Prostate gland (tissue), 2 donors: ENCODE data around the gene MYO18B.

Source experiments
- POLR2A ChIP-seq: fragments of 450-650 bp; IDR thresholded peaks from one replicate; pipeline ENCODE4 v1.6.1; 2016; ENCODE audit warnings: antibody characterized with exemption, mild to moderate bottlenecking
- TF ChIP-seq, protein P1 (sequence below), 4 experiments: fragments of 200-600 bp in 2 of 4; fragments of 450-650 bp in 2 of 4; sonication (generic) in 2 of 4; IDR thresholded peaks; 1 replicate in 3 of 4; 2 replicates in 1 of 4; pipeline ENCODE4 v1.5.1; 2016 to 2019; ENCODE audit warnings: antibody characterized with exemption in 4 of 4, mild to moderate bottlenecking in 2 of 4, moderate library complexity in 2 of 4

DNA sequence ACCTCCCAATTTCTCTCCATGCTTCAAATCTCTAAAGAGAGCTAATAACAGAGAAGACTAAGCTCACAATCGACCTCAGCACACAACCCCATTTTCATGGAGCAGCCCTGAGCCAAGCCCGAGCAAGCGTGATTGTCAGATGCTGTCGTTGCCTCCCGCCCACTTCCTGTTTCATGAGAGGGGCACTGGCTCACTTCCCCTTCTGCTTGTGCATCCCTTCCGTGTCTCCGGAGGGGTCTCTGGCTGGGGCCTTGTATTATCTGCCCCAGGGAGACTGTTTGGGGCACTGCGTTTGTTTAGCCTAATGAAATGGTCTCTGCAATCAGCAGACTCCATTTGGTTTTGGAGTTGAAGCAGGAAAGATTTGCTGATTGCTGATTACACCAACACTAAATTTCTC, 246.0 kb downstream of the MYO18B start:
- TF ChIP-seq, protein P1, sequence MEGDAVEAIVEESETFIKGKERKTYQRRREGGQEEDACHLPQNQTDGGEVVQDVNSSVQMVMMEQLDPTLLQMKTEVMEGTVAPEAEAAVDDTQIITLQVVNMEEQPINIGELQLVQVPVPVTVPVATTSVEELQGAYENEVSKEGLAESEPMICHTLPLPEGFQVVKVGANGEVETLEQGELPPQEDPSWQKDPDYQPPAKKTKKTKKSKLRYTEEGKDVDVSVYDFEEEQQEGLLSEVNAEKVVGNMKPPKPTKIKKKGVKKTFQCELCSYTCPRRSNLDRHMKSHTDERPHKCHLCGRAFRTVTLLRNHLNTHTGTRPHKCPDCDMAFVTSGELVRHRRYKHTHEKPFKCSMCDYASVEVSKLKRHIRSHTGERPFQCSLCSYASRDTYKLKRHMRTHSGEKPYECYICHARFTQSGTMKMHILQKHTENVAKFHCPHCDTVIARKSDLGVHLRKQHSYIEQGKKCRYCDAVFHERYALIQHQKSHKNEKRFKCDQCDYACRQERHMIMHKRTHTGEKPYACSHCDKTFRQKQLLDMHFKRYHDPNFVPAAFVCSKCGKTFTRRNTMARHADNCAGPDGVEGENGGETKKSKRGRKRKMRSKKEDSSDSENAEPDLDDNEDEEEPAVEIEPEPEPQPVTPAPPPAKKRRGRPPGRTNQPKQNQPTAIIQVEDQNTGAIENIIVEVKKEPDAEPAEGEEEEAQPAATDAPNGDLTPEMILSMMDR (IDR thresholded peaks at IDR 0.05) = no peak
- TF ChIP-seq POLR2A = no peak
